ENCODE data around the gene NLRP3.

The NLRP3 gene

DNA sequence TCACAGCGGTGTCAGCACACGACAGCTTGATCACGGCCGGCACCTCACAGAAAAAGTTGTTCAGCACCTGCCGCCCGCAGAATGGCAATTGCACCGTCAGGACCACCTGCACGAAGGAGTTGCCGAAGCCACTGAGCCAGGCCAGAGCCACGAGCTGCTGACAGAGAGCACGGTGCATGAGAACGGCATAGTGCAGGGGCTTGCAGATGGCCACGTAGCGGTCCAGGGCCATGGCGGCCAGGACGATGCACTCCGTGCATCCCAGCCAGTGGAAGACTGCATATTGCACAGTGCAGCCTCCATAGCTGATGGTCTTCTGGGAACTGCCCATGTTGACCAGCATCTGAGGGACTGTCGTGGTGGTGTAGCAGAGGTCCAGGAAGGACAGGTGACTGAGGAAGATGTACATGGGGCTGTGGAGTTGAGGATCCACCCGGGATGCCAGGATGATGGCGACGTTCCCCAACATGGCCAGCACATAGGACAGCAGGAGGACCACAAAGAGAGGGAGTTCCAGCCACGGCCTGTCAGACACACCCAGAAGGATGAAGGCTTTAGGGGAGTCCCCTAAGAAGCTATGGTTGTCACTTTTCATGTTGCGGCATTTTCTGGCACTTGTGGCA, 35.5 kb downstream of the NLRP3 start:
- no peak overlapping the region for H3K4me3 ChIP-seq (ENCODE audit: low read depth in 1 of 2, low read length in 1 of 2)
- TF ChIP-seq CTCF (IDR thresholded peaks at IDR 0.05): no peak
- peaks cover 12% of the 10 kb centered on the region for H3K36me3 ChIP-seq
- H3K9me3 ChIP-seq: no peaks in the 10 kb centered on the region
- no peak overlapping the region for H3K27ac ChIP-seq
- no peaks in the 10 kb centered on the region for H3K27me3 ChIP-seq
- H3K4me1 ChIP-seq (ENCODE audit: control insufficient read depth in 1 of 2, insufficient read depth in 1 of 2, low read depth in 1 of 2, low read length in 1 of 2): peaks cover 40 to 48% of the 10 kb centered on the region in 2 experiments

DNA sequence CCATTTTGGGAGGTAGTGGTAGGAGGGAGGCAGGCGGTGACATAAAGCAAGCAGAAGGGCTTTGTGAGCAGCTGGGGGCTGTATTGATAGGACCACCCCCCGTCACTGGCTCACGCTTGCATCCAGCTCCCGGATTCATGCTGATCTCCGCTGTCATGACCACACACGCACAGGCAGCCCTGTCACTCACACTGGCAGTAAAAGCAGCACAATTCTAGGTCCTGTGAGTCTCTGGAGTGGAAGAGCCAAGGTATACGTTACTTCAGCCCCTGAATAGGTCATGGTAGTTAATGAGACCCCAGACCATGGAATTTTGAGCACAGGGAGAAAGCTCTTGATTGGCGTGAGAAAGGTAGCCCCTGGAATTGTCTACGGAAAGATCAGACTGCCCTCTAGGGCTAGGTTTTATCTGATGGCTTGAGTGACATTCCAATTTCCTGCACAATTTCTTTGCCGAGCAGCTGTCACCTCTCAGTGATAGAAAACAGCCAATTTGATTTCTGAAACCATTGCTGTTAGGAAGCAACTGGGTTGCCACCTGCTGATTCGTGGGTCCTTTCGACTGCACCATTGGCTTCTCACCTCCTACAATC, 36.6 kb downstream of the NLRP3 start:
- Histone ChIP-seq H3K9me3 (no peaks in the 10 kb centered on the region), H3K27me3 (no peaks in the 10 kb centered on the region), H3K4me3 (ENCODE audit: low read depth in 1 of 2, low read length in 1 of 2) (no peak overlapping the region), H3K36me3 (peaks cover 5% of the 10 kb centered on the region), H3K27ac (no peak overlapping the region), H3K4me1 (ENCODE audit: control insufficient read depth in 1 of 2, insufficient read depth in 1 of 2, low read depth in 1 of 2, low read length in 1 of 2) (peaks cover 37 to 44% of the 10 kb centered on the region in 2 experiments)
- no peak for TF ChIP-seq CTCF (IDR thresholded peaks at IDR 0.05)

GRCh38 chr1:247453245-247453644, 37.3 kb downstream of the NLRP3 start:
- Histone ChIP-seq H3K27ac (no peak overlapping the region), H3K9me3 (no peaks in the 10 kb centered on the region), H3K27me3 (no peaks in the 10 kb centered on the region), H3K4me1 (ENCODE audit: control insufficient read depth in 1 of 2, insufficient read depth in 1 of 2, low read depth in 1 of 2, low read length in 1 of 2) (peaks cover 37% of the 10 kb centered on the region in 2 experiments), H3K4me3 (ENCODE audit: low read depth in 1 of 2, low read length in 1 of 2) (no peak overlapping the region), H3K36me3 (peaks cover 5% of the 10 kb centered on the region)
- no peak for TF ChIP-seq CTCF (IDR thresholded peaks at IDR 0.05)

GRCh38 chr1:247453997-247454396, 38.0 kb downstream of the NLRP3 start:
- H3K4me3 ChIP-seq (ENCODE audit: low read depth in 1 of 2, low read length in 1 of 2): no peak overlapping the region
- TF ChIP-seq CTCF (IDR thresholded peaks at IDR 0.05): no peak

DNA sequence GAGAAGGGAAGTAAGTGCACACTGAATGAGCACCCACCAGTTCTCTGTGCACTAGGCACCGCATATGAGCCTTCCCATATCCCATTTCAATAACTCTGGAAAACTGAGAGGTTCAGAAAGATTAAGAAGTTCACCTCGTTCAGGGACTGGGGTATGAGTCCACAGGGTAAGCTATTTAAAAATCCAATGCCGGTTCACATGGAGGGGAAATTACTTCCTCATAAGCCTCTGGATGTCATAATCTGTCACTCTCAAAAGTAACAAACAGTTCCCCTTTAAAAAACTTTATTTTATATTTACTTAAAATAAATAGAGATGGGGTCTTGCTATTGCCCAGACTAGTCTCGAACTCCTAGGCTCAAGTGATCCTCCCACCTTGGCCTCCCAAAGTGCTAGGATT, 40.0 kb downstream of the NLRP3 start:
- H3K27me3 ChIP-seq: no peaks in the 10 kb centered on the region
- no peaks in the 10 kb centered on the region for H3K36me3 ChIP-seq
- H3K27ac ChIP-seq: peak overlapping the region; percentile 17
- peaks cover 34% of the 10 kb centered on the region in 2 experiments for H3K4me1 ChIP-seq (ENCODE audit: control insufficient read depth in 1 of 2, insufficient read depth in 1 of 2, low read depth in 1 of 2, low read length in 1 of 2)
- H3K4me3 ChIP-seq (ENCODE audit: low read depth in 1 of 2, low read length in 1 of 2): peak overlapping the region in 1 of 2 experiments; percentile 22
- H3K9me3 ChIP-seq: no peaks in the 10 kb centered on the region
- no peak for TF ChIP-seq CTCF (IDR thresholded peaks at IDR 0.05)

More at GRCh38 chr1:247453997-247454396, 38.0 kb downstream of the NLRP3 start:
- Histone ChIP-seq H3K27ac (no peak overlapping the region), H3K36me3 (peaks cover 5% of the 10 kb centered on the region), H3K4me1 (ENCODE audit: control insufficient read depth in 1 of 2, insufficient read depth in 1 of 2, low read depth in 1 of 2, low read length in 1 of 2) (peaks cover 34% of the 10 kb centered on the region in 2 experiments), H3K27me3 (no peaks in the 10 kb centered on the region), H3K9me3 (no peaks in the 10 kb centered on the region)

All from neutrophil (primary cell).